ENCODE measurements around the gene TDP1.
"Not testable (repeated sequence)": the region's sequence is repeated elsewhere in the genome, so short reads cannot be mapped to it uniquely, and the experiment has no call there.

Gene TDP1

GRCh38 chr14:89992273-89992672 lies 36.5 kb downstream of the TDP1 start:
- no peak for DNase-seq

GRCh38 chr14:89996963-89997362 lies 41.2 kb downstream of the TDP1 start:
- DNase-seq: no peak

- DNase-seq: no peak
Observed at GRCh38 chr14:90000935-90001334, 45.2 kb downstream of the TDP1 start.

GRCh38 chr14:90003526-90004307 lies 48.0 kb downstream of the TDP1 start:
- DNase-seq: no peak

GRCh38 chr14:90005441-90005840 lies 49.7 kb downstream of the TDP1 start:
- DNase-seq: no peak

- no peak for DNase-seq
Observed at GRCh38 chr14:90005939-90006530, 50.3 kb downstream of the TDP1 start.

- no peak for DNase-seq
Observed at GRCh38 chr14:90017371-90017770, 61.6 kb downstream of the TDP1 start.

GRCh38 chr14:90019824-90020523 lies 64.2 kb downstream of the TDP1 start:
- DNase-seq: no peak

- DNase-seq: no peak
Observed at GRCh38 chr14:90023176-90023896, 67.6 kb downstream of the TDP1 start.

- DNase-seq: no peak
Observed at GRCh38 chr14:90024910-90025309, 69.2 kb downstream of the TDP1 start.

- not testable (repeated sequence) for DNase-seq
Observed at GRCh38 chr14:90026608-90027007, 70.9 kb downstream of the TDP1 start.

- no peak for DNase-seq
Observed at GRCh38 chr14:90027842-90028241, 72.1 kb downstream of the TDP1 start.

GRCh38 chr14:90034156-90034555 lies 78.4 kb downstream of the TDP1 start:
- no peak for DNase-seq

- DNase-seq: no peak
Observed at GRCh38 chr14:90034835-90035525, 79.3 kb downstream of the TDP1 start.

- DNase-seq: no peak
Observed at GRCh38 chr14:90039253-90040010, 83.7 kb downstream of the TDP1 start.

- no peak for DNase-seq
Observed at GRCh38 chr14:90040411-90040810, 84.7 kb downstream of the TDP1 start.

- no peak for DNase-seq
Observed at GRCh38 chr14:90042496-90043252, 86.9 kb downstream of the TDP1 start.

GRCh38 chr14:90045616-90046015 lies 89.9 kb downstream of the TDP1 start:
- no peak for DNase-seq

GRCh38 chr14:90049390-90049789 lies 93.7 kb downstream of the TDP1 start:
- DNase-seq: no peak

- DNase-seq: no peak
Observed at GRCh38 chr14:90050271-90050670, 94.5 kb downstream of the TDP1 start.

GRCh38 chr14:90053044-90053443 lies 97.3 kb downstream of the TDP1 start:
- DNase-seq: no peak

All from femur (tissue), 1 donor.